Body of pancreas (tissue), 4 donors: ENCODE measurements around the gene ASS1. TPM values are rescaled to one million over a fixed set of nuclear protein-coding genes. Genes with fewer than 3 reads are reported as not detected.

ENCODE experiments used
- ATAC-seq: fragments of 150-250 bp; one replicate; pipeline ENCODE4 v1.9.1; 2016
- DNase-seq, 4 donors: peaks; one replicate each; pipeline ENCODE4 v3.0.0-alpha.2; 2019
- H3K27ac ChIP-seq, 4 donors: fragments of 200-600 bp; sonication (generic); 1 replicate in 3 of 4; 2 replicates in 1 of 4; pipeline versions ENCODE4 v1.5.1 to v1.6.1; 2016 to 2019; ENCODE audit warnings: mild to moderate bottlenecking in 1 of 4, mixed read lengths in 1 of 4, moderate library complexity in 1 of 4
- H3K27me3 ChIP-seq, 2 donors: fragments of 200-600 bp; sonication (generic); one replicate each; pipeline ENCODE4 v1.6.0; 2016; ENCODE audit warnings: mild to moderate bottlenecking in 1 of 2
- H3K36me3 ChIP-seq, 2 donors: fragments of 200-600 bp; sonication (generic); replicated peaks in 1 of 2; 2 replicates each; pipeline ENCODE4 v1.5.1; 2016; ENCODE audit warnings: low read depth in 2 of 2; ENCODE audit not compliant: insufficient read depth in 1 of 2
- H3K4me1 ChIP-seq: fragments of 200-600 bp; sonication (generic); one replicate; pipeline ENCODE4 v1.6.0; 2016
- H3K4me3 ChIP-seq, 2 donors: fragments of 200-600 bp; sonication (generic); 1 replicate in 1 of 2; 2 replicates in 1 of 2; pipeline ENCODE4 v1.5.1; 2016 to 2019
- H3K9me3 ChIP-seq, 3 donors: fragments of 200-600 bp; sonication (generic); 1 replicate in 2 of 3; 2 replicates in 1 of 3; pipeline ENCODE4 v1.5.1; 2016
- POLR2A ChIP-seq, 3 donors: fragments of 450-650 bp; IDR thresholded peaks; one replicate each; pipeline ENCODE4 v1.6.1; 2016; ENCODE audit warnings: antibody characterized with exemption in 3 of 3, mild to moderate bottlenecking in 2 of 3
- WGBS, 2 donors: methylation state at CpG; one replicate each; pipeline ENCODE4 v1.1.5; 2017; 5-methylcytosine and 5-hydroxymethylcytosine counted together
- intact Hi-C: fragments of 100-400 bp; cut with DNase I; formaldehyde crosslinking; loops from one replicate; pipeline ENCODE4 v1.15.1; 2023
- total RNA-seq, 2 donors: library from RNA; depleted of rRNA; stranded (reverse); fragments of >200 nt; gene quantifications; one replicate each; pipeline ENCODE4 v1.1.0, GENCODE V29; 2016
- TF ChIP-seq, protein P1 (sequence below), 7 experiments: fragments of 450-650 bp in 4 of 7; fragments of 200-600 bp in 3 of 7; sonication (generic) in 3 of 7; IDR thresholded peaks; one replicate each; pipeline ENCODE4 v1.5.1; 2016 to 2019; ENCODE audit warnings: antibody characterized with exemption in 7 of 7

ASS1 gene
- total RNA-seq, 2 donors from 2014 or later = 31.6 to 120 TPM

DNA sequence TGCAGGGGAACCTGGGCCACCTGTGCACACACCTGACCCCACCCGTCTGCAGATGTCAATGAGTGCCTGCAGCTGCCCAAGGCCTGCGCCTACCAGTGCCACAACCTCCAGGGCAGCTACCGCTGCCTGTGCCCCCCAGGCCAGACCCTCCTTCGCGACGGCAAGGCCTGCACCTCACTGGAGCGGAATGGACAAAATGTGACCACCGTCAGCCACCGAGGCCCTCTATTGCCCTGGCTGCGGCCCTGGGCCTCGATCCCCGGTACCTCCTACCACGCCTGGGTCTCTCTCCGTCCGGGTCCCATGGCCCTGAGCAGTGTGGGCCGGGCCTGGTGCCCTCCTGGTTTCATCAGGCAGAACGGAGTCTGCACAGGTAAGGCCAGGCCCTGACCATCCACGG, 14.5 kb upstream of the ASS1 start:
- no peaks in the 10 kb centered on the region for H3K9me3 ChIP-seq
- intact Hi-C loops = no loop called here
- ATAC-seq (no peak), DNase-seq (no peak)
- no peak overlapping the region for H3K4me3 ChIP-seq
- TF ChIP-seq POLR2A (IDR thresholded peaks at IDR 0.05) = no peak
- TF ChIP-seq, protein P1, sequence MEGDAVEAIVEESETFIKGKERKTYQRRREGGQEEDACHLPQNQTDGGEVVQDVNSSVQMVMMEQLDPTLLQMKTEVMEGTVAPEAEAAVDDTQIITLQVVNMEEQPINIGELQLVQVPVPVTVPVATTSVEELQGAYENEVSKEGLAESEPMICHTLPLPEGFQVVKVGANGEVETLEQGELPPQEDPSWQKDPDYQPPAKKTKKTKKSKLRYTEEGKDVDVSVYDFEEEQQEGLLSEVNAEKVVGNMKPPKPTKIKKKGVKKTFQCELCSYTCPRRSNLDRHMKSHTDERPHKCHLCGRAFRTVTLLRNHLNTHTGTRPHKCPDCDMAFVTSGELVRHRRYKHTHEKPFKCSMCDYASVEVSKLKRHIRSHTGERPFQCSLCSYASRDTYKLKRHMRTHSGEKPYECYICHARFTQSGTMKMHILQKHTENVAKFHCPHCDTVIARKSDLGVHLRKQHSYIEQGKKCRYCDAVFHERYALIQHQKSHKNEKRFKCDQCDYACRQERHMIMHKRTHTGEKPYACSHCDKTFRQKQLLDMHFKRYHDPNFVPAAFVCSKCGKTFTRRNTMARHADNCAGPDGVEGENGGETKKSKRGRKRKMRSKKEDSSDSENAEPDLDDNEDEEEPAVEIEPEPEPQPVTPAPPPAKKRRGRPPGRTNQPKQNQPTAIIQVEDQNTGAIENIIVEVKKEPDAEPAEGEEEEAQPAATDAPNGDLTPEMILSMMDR (IDR thresholded peaks at IDR 0.05) = no peak
- no peak overlapping the region for H3K27ac ChIP-seq
- H3K27me3 ChIP-seq = peaks cover 0 to 4% of the 10 kb centered on the region in 2 donors
- H3K4me1 ChIP-seq = peaks cover 13% of the 10 kb centered on the region
- WGBS, 2 donors = 92% methylated on average over 14 of the region's 18 CpGs; no CpG with 5 or more reads in 1 of the 2 donors
- no peaks in the 10 kb centered on the region for H3K36me3 ChIP-seq

DNA sequence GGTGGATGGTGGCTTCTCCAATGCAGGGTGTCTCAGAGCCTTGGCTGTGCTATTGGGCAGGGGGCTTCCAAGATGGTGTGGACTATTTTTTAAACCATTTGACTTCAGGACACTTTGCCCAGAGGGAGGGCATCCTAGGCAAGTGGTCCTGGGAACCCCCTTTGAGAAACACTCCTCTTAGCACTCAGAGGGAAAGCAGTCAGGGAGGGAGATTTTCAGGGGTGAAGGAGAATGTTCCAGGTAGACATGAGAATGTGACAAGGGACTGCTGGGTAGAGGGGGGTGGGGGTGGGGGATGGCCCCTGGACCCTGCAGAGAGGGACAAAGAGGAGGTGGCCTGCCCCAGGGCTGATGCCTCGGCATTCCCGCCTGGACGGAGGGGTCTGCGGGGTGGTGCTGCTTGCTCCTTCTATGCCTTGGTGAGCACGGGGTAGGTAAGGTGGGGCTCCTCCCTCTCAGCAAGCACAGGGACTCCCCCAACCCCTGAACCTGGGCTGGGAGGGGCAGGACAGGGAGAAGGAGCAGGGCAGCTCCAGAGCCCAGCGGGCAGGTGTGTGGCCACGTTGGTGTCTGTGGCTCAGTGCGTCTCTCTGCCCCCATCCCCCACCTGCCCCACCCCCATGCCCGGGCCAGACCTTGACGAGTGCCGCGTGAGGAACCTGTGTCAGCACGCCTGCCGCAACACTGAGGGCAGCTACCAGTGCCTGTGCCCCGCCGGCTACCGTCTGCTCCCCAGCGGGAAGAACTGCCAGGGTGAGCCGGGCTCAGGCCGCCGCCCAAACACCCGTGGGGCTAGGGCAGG, 13.8 kb upstream of the ASS1 start:
- intact Hi-C loops = no loop called here
- H3K36me3 ChIP-seq = no peaks in the 10 kb centered on the region
- TF ChIP-seq POLR2A (IDR thresholded peaks at IDR 0.05) = no peak
- TF ChIP-seq, protein P1 (IDR thresholded peaks at IDR 0.05) = no peak
- no peak for ATAC-seq
- no peaks in the 10 kb centered on the region for H3K9me3 ChIP-seq
- peaks cover 13% of the 10 kb centered on the region for H3K4me1 ChIP-seq
- 90 to 95% methylated on average over 14 to 21 of the region's 22 CpGs for WGBS, 2 donors
- peaks cover 0 to 4% of the 10 kb centered on the region in 2 donors for H3K27me3 ChIP-seq
- no peak overlapping the region for H3K27ac ChIP-seq
- DNase-seq = no peak
- no peak overlapping the region for H3K4me3 ChIP-seq

DNA sequence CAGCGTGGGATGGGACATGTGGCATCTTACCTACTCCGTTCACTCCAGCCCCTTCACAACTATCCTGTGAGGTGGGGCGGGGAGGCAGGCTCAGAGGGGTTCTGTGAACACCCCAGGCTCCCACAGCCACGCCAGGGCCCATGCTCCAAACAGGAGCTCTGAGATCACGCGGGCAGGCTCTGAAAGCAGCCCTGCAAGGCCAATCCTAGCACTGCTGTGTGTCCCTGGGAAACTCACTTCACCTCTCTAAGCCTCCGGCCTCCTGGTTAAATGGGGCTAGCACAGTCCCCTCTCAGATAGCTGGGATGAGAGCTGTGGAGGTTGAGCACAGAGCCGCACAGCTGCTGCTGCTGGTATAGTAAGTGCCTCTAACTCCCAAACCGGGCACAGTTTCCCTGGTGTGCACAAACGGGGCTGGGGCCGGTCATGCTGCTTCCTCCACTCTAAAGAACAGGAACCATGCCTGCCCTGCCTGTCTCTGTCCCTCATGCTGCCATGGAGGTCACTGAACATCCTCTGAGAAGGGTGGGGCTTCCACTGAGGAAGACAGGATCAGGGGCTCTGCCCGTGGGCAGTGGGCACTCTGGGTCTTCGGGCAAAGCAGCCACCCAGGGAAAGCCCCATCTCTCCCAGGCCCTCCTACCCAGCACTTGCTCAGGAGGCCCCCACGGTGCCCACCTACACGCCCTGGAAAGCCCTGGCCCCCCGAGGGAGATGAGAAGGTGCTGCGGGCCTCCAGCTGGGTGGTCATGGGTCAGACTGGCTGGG, 13.0 kb upstream of the ASS1 start:
- TF ChIP-seq, protein P1 (IDR thresholded peaks at IDR 0.05) = no peak
- no peak for TF ChIP-seq POLR2A (IDR thresholded peaks at IDR 0.05)
- ATAC-seq (no peak), DNase-seq (no peak)
- Histone ChIP-seq H3K4me1 (peaks cover 13% of the 10 kb centered on the region), H3K27me3 (peaks cover 0 to 4% of the 10 kb centered on the region in 2 donors), H3K4me3 (no peak overlapping the region), H3K27ac (no peak overlapping the region), H3K9me3 (no peaks in the 10 kb centered on the region), H3K36me3 (no peaks in the 10 kb centered on the region)
- intact Hi-C loops = no loop called here
- 74 to 97% methylated on average over 5 to 13 of the region's 17 CpGs for WGBS, 2 donors

DNA sequence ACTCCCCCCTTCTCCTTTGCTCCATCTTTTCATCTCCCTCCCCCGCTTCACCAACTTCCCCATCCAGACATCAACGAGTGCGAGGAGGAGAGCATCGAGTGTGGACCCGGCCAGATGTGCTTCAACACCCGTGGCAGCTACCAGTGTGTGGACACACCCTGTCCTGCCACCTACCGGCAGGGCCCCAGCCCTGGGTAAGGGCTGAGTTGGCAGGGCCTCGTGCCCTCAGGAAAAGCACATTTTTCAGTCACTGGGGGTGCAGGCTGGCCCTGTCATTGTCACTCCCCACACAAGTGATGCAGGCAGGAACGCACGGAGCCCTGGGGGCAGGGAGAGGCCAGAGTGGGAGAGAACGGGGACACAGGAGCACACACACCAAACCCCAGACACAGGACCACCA, 12.4 kb upstream of the ASS1 start:
- Histone ChIP-seq H3K9me3 (no peaks in the 10 kb centered on the region), H3K4me3 (no peak overlapping the region), H3K27ac (no peak overlapping the region), H3K36me3 (no peaks in the 10 kb centered on the region), H3K27me3 (peaks cover 0 to 4% of the 10 kb centered on the region in 2 donors), H3K4me1 (peaks cover 13% of the 10 kb centered on the region)
- DNase-seq (no peak), ATAC-seq (no peak)
- WGBS, 2 donors = 43 to 55% methylated on average over 11 of the region's 11 CpGs
- TF ChIP-seq, protein P1 (IDR thresholded peaks at IDR 0.05) = no peak
- TF ChIP-seq POLR2A (IDR thresholded peaks at IDR 0.05) = no peak
- intact Hi-C loops = no loop called here
